ENCODE results near the gene ISCA2.

DNA sequence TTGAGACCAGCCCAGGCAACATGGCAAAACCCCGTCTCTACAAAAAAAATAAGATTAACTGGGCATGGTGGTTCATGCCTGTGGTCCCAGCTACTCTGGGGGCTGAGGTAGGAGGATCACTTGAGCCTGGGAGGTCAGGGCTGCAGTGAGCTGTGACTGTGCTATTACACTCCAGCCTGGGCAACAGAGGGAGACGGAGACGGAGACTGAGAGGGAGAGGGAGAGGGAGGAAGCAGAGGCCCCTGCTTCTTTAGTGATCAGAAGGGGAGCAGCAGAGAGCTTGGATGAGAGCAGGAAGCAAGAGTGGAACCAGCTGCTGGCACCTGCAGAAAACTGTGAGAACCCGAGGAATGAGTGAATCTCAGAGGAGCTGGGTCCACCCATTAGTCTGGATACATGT lies 45.9 kb downstream of the ISCA2 start:
- TF ChIP-seq, protein P1, sequence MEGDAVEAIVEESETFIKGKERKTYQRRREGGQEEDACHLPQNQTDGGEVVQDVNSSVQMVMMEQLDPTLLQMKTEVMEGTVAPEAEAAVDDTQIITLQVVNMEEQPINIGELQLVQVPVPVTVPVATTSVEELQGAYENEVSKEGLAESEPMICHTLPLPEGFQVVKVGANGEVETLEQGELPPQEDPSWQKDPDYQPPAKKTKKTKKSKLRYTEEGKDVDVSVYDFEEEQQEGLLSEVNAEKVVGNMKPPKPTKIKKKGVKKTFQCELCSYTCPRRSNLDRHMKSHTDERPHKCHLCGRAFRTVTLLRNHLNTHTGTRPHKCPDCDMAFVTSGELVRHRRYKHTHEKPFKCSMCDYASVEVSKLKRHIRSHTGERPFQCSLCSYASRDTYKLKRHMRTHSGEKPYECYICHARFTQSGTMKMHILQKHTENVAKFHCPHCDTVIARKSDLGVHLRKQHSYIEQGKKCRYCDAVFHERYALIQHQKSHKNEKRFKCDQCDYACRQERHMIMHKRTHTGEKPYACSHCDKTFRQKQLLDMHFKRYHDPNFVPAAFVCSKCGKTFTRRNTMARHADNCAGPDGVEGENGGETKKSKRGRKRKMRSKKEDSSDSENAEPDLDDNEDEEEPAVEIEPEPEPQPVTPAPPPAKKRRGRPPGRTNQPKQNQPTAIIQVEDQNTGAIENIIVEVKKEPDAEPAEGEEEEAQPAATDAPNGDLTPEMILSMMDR (IDR thresholded peaks at IDR 0.05 in 2 of 3, conservative IDR thresholded peaks at IDR 0.05 in 1 of 3; ENCODE audit: insufficient read depth in 2 of 3, low read depth in 1 of 3, low read length in 3 of 3) = no peak
- TF ChIP-seq, protein P2, sequence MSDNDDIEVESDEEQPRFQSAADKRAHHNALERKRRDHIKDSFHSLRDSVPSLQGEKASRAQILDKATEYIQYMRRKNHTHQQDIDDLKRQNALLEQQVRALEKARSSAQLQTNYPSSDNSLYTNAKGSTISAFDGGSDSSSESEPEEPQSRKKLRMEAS (CRISPR knock-in tag; IDR thresholded peaks at IDR 0.05) = no peak
- no peak for TF ChIP-seq EZH2 (IDR thresholded peaks at IDR 0.05; ENCODE audit: borderline replicate concordance, low read depth, low read length)
- no peak for TF ChIP-seq ZNF146 (CRISPR knock-in tag; IDR thresholded peaks at IDR 0.05; ENCODE audit: unreplicated experiment)

Measured in K562 (cell line).